ENCODE results near the gene CABCOCO1.

CABCOCO1 gene

GRCh38 chr10:61780732-61781131 lies 118.0 kb downstream of the CABCOCO1 start:
- TF ChIP-seq, protein P1, sequence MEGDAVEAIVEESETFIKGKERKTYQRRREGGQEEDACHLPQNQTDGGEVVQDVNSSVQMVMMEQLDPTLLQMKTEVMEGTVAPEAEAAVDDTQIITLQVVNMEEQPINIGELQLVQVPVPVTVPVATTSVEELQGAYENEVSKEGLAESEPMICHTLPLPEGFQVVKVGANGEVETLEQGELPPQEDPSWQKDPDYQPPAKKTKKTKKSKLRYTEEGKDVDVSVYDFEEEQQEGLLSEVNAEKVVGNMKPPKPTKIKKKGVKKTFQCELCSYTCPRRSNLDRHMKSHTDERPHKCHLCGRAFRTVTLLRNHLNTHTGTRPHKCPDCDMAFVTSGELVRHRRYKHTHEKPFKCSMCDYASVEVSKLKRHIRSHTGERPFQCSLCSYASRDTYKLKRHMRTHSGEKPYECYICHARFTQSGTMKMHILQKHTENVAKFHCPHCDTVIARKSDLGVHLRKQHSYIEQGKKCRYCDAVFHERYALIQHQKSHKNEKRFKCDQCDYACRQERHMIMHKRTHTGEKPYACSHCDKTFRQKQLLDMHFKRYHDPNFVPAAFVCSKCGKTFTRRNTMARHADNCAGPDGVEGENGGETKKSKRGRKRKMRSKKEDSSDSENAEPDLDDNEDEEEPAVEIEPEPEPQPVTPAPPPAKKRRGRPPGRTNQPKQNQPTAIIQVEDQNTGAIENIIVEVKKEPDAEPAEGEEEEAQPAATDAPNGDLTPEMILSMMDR (conservative IDR thresholded peaks at IDR 0.05), result no peak
- no peak overlapping the region for H3K27ac ChIP-seq

- H3K27ac ChIP-seq, result no peak overlapping the region
- TF ChIP-seq, protein P1 (conservative IDR thresholded peaks at IDR 0.05), result no peak
Observed at GRCh38 chr10:61781969-61782403, 119.3 kb downstream of the CABCOCO1 start.

GRCh38 chr10:61784354-61785133 lies 121.8 kb downstream of the CABCOCO1 start:
- TF ChIP-seq, protein P1 (conservative IDR thresholded peaks at IDR 0.05), result no peak
- H3K27ac ChIP-seq, result no peak overlapping the region

GRCh38 chr10:61785473-61786105 lies 122.9 kb downstream of the CABCOCO1 start:
- H3K27ac ChIP-seq, result no peak overlapping the region
- TF ChIP-seq, protein P1 (conservative IDR thresholded peaks at IDR 0.05), result no peak

GRCh38 chr10:61786728-61787127 lies 124.0 kb downstream of the CABCOCO1 start:
- no peak overlapping the region for H3K27ac ChIP-seq

GRCh38 chr10:61787170-61787569 lies 124.4 kb downstream of the CABCOCO1 start:
- TF ChIP-seq, protein P1 (conservative IDR thresholded peaks at IDR 0.05), result no peak
- H3K27ac ChIP-seq, result no peak overlapping the region

More at GRCh38 chr10:61786728-61787127, 124.0 kb downstream of the CABCOCO1 start:
- TF ChIP-seq, protein P1 (conservative IDR thresholded peaks at IDR 0.05), result no peak

GRCh38 chr10:61789031-61789430 lies 126.3 kb downstream of the CABCOCO1 start:
- TF ChIP-seq, protein P1 (conservative IDR thresholded peaks at IDR 0.05), result no peak
- H3K27ac ChIP-seq, result no peak overlapping the region

Measured in VCaP (cell line).